ENCODE measurements around the gene RERE.

RERE gene

DNA sequence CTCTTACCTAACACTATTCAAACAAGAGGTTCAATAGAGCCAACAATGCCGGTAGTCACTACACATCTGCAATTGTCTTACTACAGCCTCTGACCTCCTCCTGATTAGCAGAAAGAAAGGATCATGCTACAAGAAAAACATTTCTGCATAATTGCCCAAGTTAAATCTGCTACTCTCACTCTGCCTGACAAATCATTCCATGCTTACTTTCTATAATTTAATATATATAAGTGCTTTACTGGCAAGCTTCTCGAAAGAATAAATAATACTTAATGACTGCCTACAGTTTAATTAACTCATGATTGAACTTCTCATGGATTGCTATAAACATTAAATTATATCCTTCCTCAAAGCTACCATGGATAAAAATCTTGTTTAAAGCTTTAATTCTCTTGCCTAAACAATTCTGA is 343.5 kb downstream of the RERE start:
- no peak overlapping the region for H3K4me3 ChIP-seq (ENCODE audit: low read depth in 1 of 5, low read length in 5 of 5)
- no peaks in the 10 kb centered on the region for H3K9me3 ChIP-seq (ENCODE audit: control insufficient read depth in 5 of 5, low read length in 5 of 5)
- peaks cover 0 to 17% (median 8%) of the 10 kb centered on the region in 5 donors for H3K4me1 ChIP-seq (ENCODE audit: control insufficient read depth in 5 of 5, insufficient read depth in 5 of 5, low read length in 5 of 5)
- no peaks in the 10 kb centered on the region for H3K27me3 ChIP-seq (ENCODE audit: control insufficient read depth in 5 of 5, insufficient read depth in 4 of 5, low read length in 5 of 5)
- no peaks in the 10 kb centered on the region for H3K36me3 ChIP-seq (ENCODE audit: control insufficient read depth in 5 of 5, insufficient read depth in 5 of 5, low read length in 5 of 5)
- no peak overlapping the region for H3K9ac ChIP-seq (ENCODE audit: low read length in 5 of 5)
- H3K27ac ChIP-seq (ENCODE audit: low read depth, low read length) = no peak overlapping the region

GRCh38 chr1:8473121-8473875 is 344.1 kb downstream of the RERE start:
- Histone ChIP-seq H3K27me3 (ENCODE audit: control insufficient read depth in 5 of 5, insufficient read depth in 4 of 5, low read length in 5 of 5) (no peaks in the 10 kb centered on the region), H3K4me1 (ENCODE audit: control insufficient read depth in 5 of 5, insufficient read depth in 5 of 5, low read length in 5 of 5) (peaks cover 0 to 17% (median 8%) of the 10 kb centered on the region in 5 donors), H3K9ac (ENCODE audit: low read length in 5 of 5) (no peak overlapping the region), H3K36me3 (ENCODE audit: control insufficient read depth in 5 of 5, insufficient read depth in 5 of 5, low read length in 5 of 5) (no peaks in the 10 kb centered on the region), H3K9me3 (ENCODE audit: control insufficient read depth in 5 of 5, low read length in 5 of 5) (no peaks in the 10 kb centered on the region), H3K27ac (ENCODE audit: low read depth, low read length) (no peak overlapping the region), H3K4me3 (ENCODE audit: low read depth in 1 of 5, low read length in 5 of 5) (no peak overlapping the region)

DNA sequence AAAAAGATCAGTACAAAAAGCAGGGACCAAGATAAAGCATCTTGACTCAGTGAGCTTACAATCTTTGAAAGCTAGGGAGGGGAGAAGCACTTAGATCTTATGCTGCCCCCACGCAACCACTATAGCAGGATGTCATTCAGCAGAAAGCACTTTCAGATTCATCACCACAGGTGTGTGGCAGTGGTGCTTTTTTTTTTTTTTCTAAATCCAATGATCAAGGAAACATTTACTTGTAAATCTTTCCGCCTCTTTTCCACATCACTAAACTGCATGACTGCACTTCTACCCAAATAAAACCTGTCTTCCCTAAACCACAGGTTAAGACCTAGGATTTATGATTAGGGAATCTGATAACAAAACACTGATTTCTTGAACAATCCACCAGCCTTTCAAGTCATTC is 344.8 kb downstream of the RERE start:
- Histone ChIP-seq H3K4me3 (ENCODE audit: low read depth in 1 of 5, low read length in 5 of 5) (no peak overlapping the region), H3K36me3 (ENCODE audit: control insufficient read depth in 5 of 5, insufficient read depth in 5 of 5, low read length in 5 of 5) (no peaks in the 10 kb centered on the region), H3K9ac (ENCODE audit: low read length in 5 of 5) (no peak overlapping the region), H3K9me3 (ENCODE audit: control insufficient read depth in 5 of 5, low read length in 5 of 5) (no peaks in the 10 kb centered on the region), H3K27ac (ENCODE audit: low read depth, low read length) (no peak overlapping the region), H3K27me3 (ENCODE audit: control insufficient read depth in 5 of 5, insufficient read depth in 4 of 5, low read length in 5 of 5) (no peaks in the 10 kb centered on the region), H3K4me1 (ENCODE audit: control insufficient read depth in 5 of 5, insufficient read depth in 5 of 5, low read length in 5 of 5) (peaks cover 0 to 17% (median 4%) of the 10 kb centered on the region in 5 donors)

DNA sequence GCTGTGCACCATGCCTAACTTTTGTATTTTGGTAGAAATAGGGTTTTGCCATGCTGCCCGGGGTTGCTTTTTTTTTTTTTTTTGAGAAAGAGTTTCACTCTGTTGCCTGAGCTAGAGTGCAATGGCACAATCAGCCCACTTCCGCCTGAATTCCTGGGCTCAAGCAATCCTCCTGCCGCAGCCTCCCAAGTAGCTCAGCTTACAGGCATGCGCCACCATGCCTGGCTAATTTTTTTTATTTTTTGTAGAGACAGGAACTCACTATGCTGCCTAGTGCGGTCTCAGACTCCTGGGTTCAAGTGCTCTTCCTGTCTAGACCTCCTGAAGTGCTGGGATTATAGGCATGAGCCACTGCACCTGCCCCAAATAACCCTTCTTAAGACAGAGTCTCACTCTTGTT is 346.0 kb downstream of the RERE start:
- Histone ChIP-seq H3K9me3 (ENCODE audit: control insufficient read depth in 5 of 5, low read length in 5 of 5) (no peaks in the 10 kb centered on the region), H3K27ac (ENCODE audit: low read depth, low read length) (no peak overlapping the region), H3K4me1 (ENCODE audit: control insufficient read depth in 5 of 5, insufficient read depth in 5 of 5, low read length in 5 of 5) (peaks cover 0 to 7% (median 0%) of the 10 kb centered on the region in 5 donors)

DNA sequence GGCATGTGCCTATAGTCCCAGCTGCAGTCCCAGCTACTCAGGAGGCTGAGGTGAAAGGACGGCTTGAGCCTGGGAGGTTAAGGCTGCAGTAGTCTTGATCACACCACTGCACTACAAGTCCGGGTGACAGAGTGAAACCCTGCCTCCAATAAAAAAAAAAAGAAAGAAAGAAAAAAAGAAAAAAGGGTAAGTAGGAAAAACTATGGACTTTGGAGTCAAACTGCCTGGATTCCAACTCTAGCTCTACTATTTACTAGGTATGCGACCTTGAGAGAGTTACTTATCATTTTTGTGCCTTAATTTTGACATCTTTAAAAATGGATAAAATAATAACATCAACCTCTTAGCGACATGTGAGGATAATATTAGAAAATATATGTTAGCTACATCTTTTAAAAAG is 348.7 kb downstream of the RERE start:
- Histone ChIP-seq H3K27ac (ENCODE audit: low read depth, low read length) (no peak overlapping the region), H3K9ac (ENCODE audit: low read length in 5 of 5) (no peak overlapping the region), H3K4me3 (ENCODE audit: low read depth in 1 of 5, low read length in 5 of 5) (no peak overlapping the region), H3K4me1 (ENCODE audit: control insufficient read depth in 5 of 5, insufficient read depth in 5 of 5, low read length in 5 of 5) (peaks cover 5 to 17% (median 8%) of the 10 kb centered on the region in 5 donors), H3K27me3 (ENCODE audit: control insufficient read depth in 5 of 5, insufficient read depth in 4 of 5, low read length in 5 of 5) (no peaks in the 10 kb centered on the region), H3K36me3 (ENCODE audit: control insufficient read depth in 5 of 5, insufficient read depth in 5 of 5, low read length in 5 of 5) (peaks cover 0 to 9% (median 4%) of the 10 kb centered on the region in 5 donors), H3K9me3 (ENCODE audit: control insufficient read depth in 5 of 5, low read length in 5 of 5) (no peaks in the 10 kb centered on the region)

More for the DNA sequence above, 346.0 kb downstream of the RERE start:
- Histone ChIP-seq H3K4me3 (ENCODE audit: low read depth in 1 of 5, low read length in 5 of 5) (no peak overlapping the region), H3K36me3 (ENCODE audit: control insufficient read depth in 5 of 5, insufficient read depth in 5 of 5, low read length in 5 of 5) (no peaks in the 10 kb centered on the region), H3K9ac (ENCODE audit: low read length in 5 of 5) (no peak overlapping the region), H3K27me3 (ENCODE audit: control insufficient read depth in 5 of 5, insufficient read depth in 4 of 5, low read length in 5 of 5) (no peaks in the 10 kb centered on the region)

DNA sequence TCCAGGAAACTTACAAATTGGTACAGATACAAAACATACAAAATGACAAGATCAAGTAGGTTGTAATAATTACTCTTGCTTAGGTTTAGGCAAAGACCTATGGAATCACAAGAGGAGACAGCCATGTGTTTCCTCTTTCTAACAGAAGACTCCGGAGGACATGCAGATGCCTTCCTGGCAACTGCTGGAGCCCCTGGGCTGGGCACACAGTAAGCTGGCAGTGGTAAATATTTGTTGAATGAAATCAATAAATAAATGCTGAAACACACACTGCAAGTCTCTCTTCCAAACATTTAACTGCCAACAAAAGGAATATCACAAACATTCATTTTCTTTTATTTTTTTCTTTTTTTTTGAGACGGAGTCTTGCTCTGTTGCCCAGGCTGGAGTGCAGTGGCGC is 350.1 kb downstream of the RERE start:
- no peak overlapping the region for H3K4me3 ChIP-seq (ENCODE audit: low read depth in 1 of 5, low read length in 5 of 5)
- no peak overlapping the region for H3K27ac ChIP-seq (ENCODE audit: low read depth, low read length)
- peaks cover 7 to 31% (median 22%) of the 10 kb centered on the region in 5 donors for H3K4me1 ChIP-seq (ENCODE audit: control insufficient read depth in 5 of 5, insufficient read depth in 5 of 5, low read length in 5 of 5)
- peaks cover 0 to 9% (median 4%) of the 10 kb centered on the region in 5 donors for H3K36me3 ChIP-seq (ENCODE audit: control insufficient read depth in 5 of 5, insufficient read depth in 5 of 5, low read length in 5 of 5)
- no peaks in the 10 kb centered on the region for H3K27me3 ChIP-seq (ENCODE audit: control insufficient read depth in 5 of 5, insufficient read depth in 4 of 5, low read length in 5 of 5)
- no peak overlapping the region for H3K9ac ChIP-seq (ENCODE audit: low read length in 5 of 5)
- H3K9me3 ChIP-seq (ENCODE audit: control insufficient read depth in 5 of 5, low read length in 5 of 5) = no peaks in the 10 kb centered on the region

DNA sequence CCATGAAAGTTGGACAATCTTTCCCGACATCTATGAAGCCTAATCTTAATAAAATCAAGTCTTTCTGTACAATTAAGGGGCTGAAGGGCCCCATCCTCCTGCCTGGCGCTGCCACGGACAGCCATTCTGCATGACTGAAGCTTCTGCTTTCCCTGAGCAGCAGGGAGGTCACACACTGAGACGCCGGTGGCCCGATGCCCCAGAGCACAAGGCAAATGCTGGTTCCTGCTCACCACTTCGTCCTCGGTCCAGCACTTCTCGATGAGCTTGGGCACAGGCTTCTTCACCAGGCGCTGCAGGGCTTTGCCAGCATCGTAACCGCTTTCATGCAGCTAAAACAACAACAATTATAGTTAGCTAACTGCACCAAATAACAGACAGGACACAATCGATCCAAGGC is 351.7 kb downstream of the RERE start:
- Histone ChIP-seq H3K4me1 (ENCODE audit: control insufficient read depth in 5 of 5, insufficient read depth in 5 of 5, low read length in 5 of 5) (peaks cover 7 to 33% (median 25%) of the 10 kb centered on the region in 5 donors), H3K9ac (ENCODE audit: low read length in 5 of 5) (no peak overlapping the region)

DNA sequence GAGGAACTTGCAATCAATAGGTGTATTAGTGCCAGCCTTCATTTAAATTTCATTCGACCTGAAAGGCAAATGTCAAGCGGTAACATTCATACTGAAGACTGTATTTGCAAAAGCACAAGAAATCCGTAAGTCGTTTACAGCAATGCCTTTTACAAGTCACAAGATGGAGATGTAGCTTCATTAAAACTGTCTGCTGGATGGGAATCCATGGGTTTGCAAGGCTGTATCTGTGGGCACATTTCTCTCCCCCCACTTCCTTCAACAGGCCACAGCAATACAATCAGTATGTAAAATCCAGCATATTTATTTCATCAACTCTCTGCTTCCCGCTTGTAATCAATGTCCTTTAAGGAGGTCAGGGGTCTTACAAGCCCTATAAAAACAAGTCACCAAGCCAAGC is 352.4 kb downstream of the RERE start:
- Histone ChIP-seq H3K27ac (ENCODE audit: low read depth, low read length) (no peak overlapping the region), H3K4me3 (ENCODE audit: low read depth in 1 of 5, low read length in 5 of 5) (no peak overlapping the region), H3K27me3 (ENCODE audit: control insufficient read depth in 5 of 5, insufficient read depth in 4 of 5, low read length in 5 of 5) (no peaks in the 10 kb centered on the region), H3K36me3 (ENCODE audit: control insufficient read depth in 5 of 5, insufficient read depth in 5 of 5, low read length in 5 of 5) (peaks cover 0 to 9% (median 4%) of the 10 kb centered on the region in 5 donors), H3K9me3 (ENCODE audit: control insufficient read depth in 5 of 5, low read length in 5 of 5) (no peaks in the 10 kb centered on the region), H3K4me1 (ENCODE audit: control insufficient read depth in 5 of 5, insufficient read depth in 5 of 5, low read length in 5 of 5) (peaks cover 7 to 33% (median 25%) of the 10 kb centered on the region in 5 donors), H3K9ac (ENCODE audit: low read length in 5 of 5) (no peak overlapping the region)

More for the DNA sequence above, 351.7 kb downstream of the RERE start:
- H3K4me3 ChIP-seq (ENCODE audit: low read depth in 1 of 5, low read length in 5 of 5) = no peak overlapping the region
- H3K27me3 ChIP-seq (ENCODE audit: control insufficient read depth in 5 of 5, insufficient read depth in 4 of 5, low read length in 5 of 5) = no peaks in the 10 kb centered on the region
- peaks cover 0 to 9% (median 4%) of the 10 kb centered on the region in 5 donors for H3K36me3 ChIP-seq (ENCODE audit: control insufficient read depth in 5 of 5, insufficient read depth in 5 of 5, low read length in 5 of 5)
- no peak overlapping the region for H3K27ac ChIP-seq (ENCODE audit: low read depth, low read length)
- no peaks in the 10 kb centered on the region for H3K9me3 ChIP-seq (ENCODE audit: control insufficient read depth in 5 of 5, low read length in 5 of 5)

GRCh38 chr1:8464377-8464776 is 353.1 kb downstream of the RERE start:
- peaks cover 0 to 9% (median 4%) of the 10 kb centered on the region in 5 donors for H3K36me3 ChIP-seq (ENCODE audit: control insufficient read depth in 5 of 5, insufficient read depth in 5 of 5, low read length in 5 of 5)
- H3K4me1 ChIP-seq (ENCODE audit: control insufficient read depth in 5 of 5, insufficient read depth in 5 of 5, low read length in 5 of 5) = peaks cover 7 to 33% (median 25%) of the 10 kb centered on the region in 5 donors
- no peak overlapping the region for H3K4me3 ChIP-seq (ENCODE audit: low read depth in 1 of 5, low read length in 5 of 5)
- peak overlapping the region in 1 of 5 donors; percentile 1 for H3K9ac ChIP-seq (ENCODE audit: low read length in 5 of 5)
- no peaks in the 10 kb centered on the region for H3K9me3 ChIP-seq (ENCODE audit: control insufficient read depth in 5 of 5, low read length in 5 of 5)
- peak overlapping the region; percentile 43 for H3K27ac ChIP-seq (ENCODE audit: low read depth, low read length)
- H3K27me3 ChIP-seq (ENCODE audit: control insufficient read depth in 5 of 5, insufficient read depth in 4 of 5, low read length in 5 of 5) = no peaks in the 10 kb centered on the region

DNA sequence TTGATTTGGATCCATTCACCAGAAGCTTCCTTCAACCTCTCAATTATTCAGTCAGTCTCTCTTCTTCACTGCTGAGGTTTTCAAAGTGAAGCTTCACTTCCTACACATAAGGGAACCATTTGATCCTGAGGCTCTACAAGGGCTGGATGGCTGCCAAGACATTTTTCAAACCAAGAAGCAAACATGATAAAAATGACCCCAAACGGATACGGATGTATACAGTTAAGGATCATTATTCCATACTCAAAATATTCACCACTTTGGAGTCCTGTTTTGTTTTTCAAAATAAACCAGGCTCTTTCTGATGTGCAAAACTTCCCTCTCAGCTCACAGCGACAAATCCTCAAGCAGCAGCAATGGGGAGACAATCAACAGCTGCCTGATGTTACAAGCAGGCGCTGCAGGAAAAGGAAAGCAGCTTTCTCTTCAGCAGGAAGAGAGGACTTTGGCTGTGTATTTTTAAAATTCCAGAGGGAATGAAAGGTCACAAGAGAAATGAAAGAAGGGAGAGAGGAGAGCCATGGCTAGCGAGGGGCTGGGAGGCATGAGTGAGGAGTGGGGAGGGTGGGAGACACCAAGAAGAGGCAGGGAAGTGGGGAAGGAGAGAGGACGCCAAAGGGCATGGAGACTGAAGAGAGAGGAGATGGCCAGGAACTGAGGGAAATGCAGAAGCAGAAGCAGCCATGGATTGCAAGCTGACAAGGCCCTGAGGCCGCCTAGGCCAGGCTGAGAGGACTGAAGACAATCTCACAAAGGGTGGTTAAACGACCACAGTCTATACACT is 354.1 kb downstream of the RERE start:
- H3K27me3 ChIP-seq (ENCODE audit: control insufficient read depth in 5 of 5, insufficient read depth in 4 of 5, low read length in 5 of 5) = no peaks in the 10 kb centered on the region
- peaks cover 0 to 9% (median 4%) of the 10 kb centered on the region in 5 donors for H3K36me3 ChIP-seq (ENCODE audit: control insufficient read depth in 5 of 5, insufficient read depth in 5 of 5, low read length in 5 of 5)
- no peaks in the 10 kb centered on the region for H3K9me3 ChIP-seq (ENCODE audit: control insufficient read depth in 5 of 5, low read length in 5 of 5)
- H3K27ac ChIP-seq (ENCODE audit: low read depth, low read length) = peak overlapping the region; percentile 43
- peak overlapping the region in 4 of 5 donors; percentile 2 to 74 (median 27) for H3K9ac ChIP-seq (ENCODE audit: low read length in 5 of 5)
- H3K4me1 ChIP-seq (ENCODE audit: control insufficient read depth in 5 of 5, insufficient read depth in 5 of 5, low read length in 5 of 5) = peaks cover 7 to 33% (median 25%) of the 10 kb centered on the region in 5 donors
- peak overlapping the region; percentile 4 to 46 (median 21) for H3K4me3 ChIP-seq (ENCODE audit: low read depth in 1 of 5, low read length in 5 of 5)
